HepG2 (cell line): ENCODE data around the gene KIAA1217. TPM values are rescaled to one million over a fixed set of nuclear protein-coding genes. Genes with fewer than 3 reads are reported as not detected.

Experiments used
- ATAC-seq: fragments of 200-7000 bp; cut with Tn5 transposase; 3 replicates; pipeline ENCODE4 v1.9.1; 2020; ENCODE audit warnings: mild to moderate bottlenecking, moderate library complexity
- BruUV-seq: library from RNA; stranded (reverse); fragments of 400-500 nt; replicated peaks from 2 replicates; lab custom pipeline; 2021; lab: Mats Ljungman, UMichigan
- CTCF ChIA-PET: fragments of 300-600 bp; formaldehyde crosslinking; extraction: SDS; loops from one replicate; lab custom pipeline; 2021; ENCODE audit warnings: low total read pairs, inconsistent platforms, low intra/inter-chr PET ratio; lab: Yijun Ruan, JAX
- POLR2A ChIA-PET: fragments of 350-600 bp; sonication (Branson Sonifier 250); formaldehyde crosslinking; loops from one replicate; lab custom pipeline; 2020; ENCODE audit warnings: antibody characterized with exemption, inconsistent platforms; lab: Yijun Ruan, JAX
- DNase-seq: peaks from one replicate; pipeline ENCODE4 v3.0.0-alpha.2; 2015; ENCODE audit warnings: low spot score
- FAIRE-seq: peaks from 3 replicates; lab custom pipeline; 2011; peaks lifted over from hg19 to GRCh38; lab: Jason Lieb, UNC
- H2AFZ ChIP-seq: one replicate; pipeline ENCODE4 v1.6.1; 2011; ENCODE audit warnings: low read length, inconsistent platforms
- H3K27ac ChIP-seq: fragments of 300-600 bp; 3 replicates; pipeline ENCODE4 v1.8.0; 2011; ENCODE audit warnings: mixed run types, mild to moderate bottlenecking, mixed read lengths, low read length, inconsistent platforms; ENCODE audit not compliant: insufficient read depth; ENCODE audit errors: extremely low read length
- H3K27me3 ChIP-seq, 2 experiments: fragments of 200-600 bp in 1 of 2; 2 replicates in 1 of 2; 3 replicates in 1 of 2; pipeline versions ENCODE4 v1.6.0 to v1.8.0; 2011; ENCODE audit warnings: low read length in 2 of 2, mild to moderate bottlenecking in 2 of 2, moderate library complexity in 2 of 2, inconsistent platforms in 1 of 2; ENCODE audit not compliant: insufficient read depth in 2 of 2, control insufficient read depth in 1 of 2
- H3K36me3 ChIP-seq, 2 experiments: fragments of 200-600 bp in 1 of 2; replicated peaks in 1 of 2; 2 replicates in 1 of 2; 3 replicates in 1 of 2; pipeline versions ENCODE4 v1.5.1 to v1.8.0; 2011; ENCODE audit warnings: low read length in 2 of 2, inconsistent platforms in 1 of 2; ENCODE audit not compliant: insufficient read depth in 2 of 2, control insufficient read depth in 1 of 2
- H3K4me1 ChIP-seq: 2 replicates; pipeline ENCODE4 v1.5.1; 2012; ENCODE audit warnings: low read length, inconsistent platforms; ENCODE audit not compliant: insufficient read depth
- H3K4me2 ChIP-seq: 2 replicates; pipeline ENCODE4 v1.6.0; 2011; ENCODE audit warnings: low read depth, low read length, inconsistent platforms
- H3K4me3 ChIP-seq, 3 experiments: fragments of 200-600 bp in 1 of 3; sonication (generic), shearing (Covaris generic) in 1 of 3; replicated peaks in 1 of 3; 2 replicates each; pipeline ENCODE4 v1.5.1; 2011 to 2016; ENCODE audit warnings: low read length in 3 of 3, inconsistent platforms in 2 of 3, low read depth in 2 of 3, mild to moderate bottlenecking in 2 of 3, control low read depth in 1 of 3, mixed read lengths in 1 of 3; ENCODE audit not compliant: insufficient read depth in 1 of 3
- H3K79me2 ChIP-seq: one replicate; pipeline ENCODE4 v1.6.1; 2011; ENCODE audit warnings: low read length, inconsistent platforms; ENCODE audit not compliant: insufficient read depth
- H3K9ac ChIP-seq: 2 replicates; pipeline ENCODE4 v1.6.0; 2011; ENCODE audit warnings: mild to moderate bottlenecking, low read depth, low read length, inconsistent platforms; ENCODE audit not compliant: insufficient read depth
- H3K9me3 ChIP-seq: 2 replicates; pipeline ENCODE4 v1.5.1; 2012; ENCODE audit warnings: mild to moderate bottlenecking, low read length
- H4K20me1 ChIP-seq: 2 replicates; pipeline ENCODE4 v1.6.0; 2011; ENCODE audit warnings: inconsistent platforms, mild to moderate bottlenecking, low read length, moderate library complexity; ENCODE audit not compliant: insufficient read depth
- FOSL2 ChIP-seq: sonication (generic); formaldehyde crosslinking; IDR thresholded peaks from 2 replicates; pipeline ENCODE4 v1.4.0; 2020; ENCODE audit warnings: missing genetic modification reagents
- HIC2 ChIP-seq: sonication (generic); formaldehyde crosslinking; IDR thresholded peaks from 2 replicates; pipeline ENCODE4 v1.9.0; 2022; ENCODE audit warnings: low read depth, missing genetic modification reagents
- HNF4G ChIP-seq, 2 experiments: sonication (generic) in 1 of 2; formaldehyde crosslinking in 1 of 2; IDR thresholded peaks; 2 replicates each; pipeline versions ENCODE4 v1.4.0 to v1.6.1; 2011 to 2020; ENCODE audit warnings: borderline replicate concordance in 2 of 2, low read depth in 2 of 2, mild to moderate bottlenecking in 2 of 2, low read length in 1 of 2, missing genetic modification reagents in 1 of 2, moderate library complexity in 1 of 2
- RBM22 ChIP-seq: fragments of 200-400 bp; formaldehyde crosslinking; optimal IDR thresholded peaks from 2 replicates; pipeline ENCODE3; 2017; ENCODE audit warnings: mild to moderate bottlenecking, low read length, moderate library complexity
- ZBTB33 ChIP-seq: sonication (generic); formaldehyde crosslinking; IDR thresholded peaks from 2 replicates; pipeline ENCODE4 v1.4.0; 2020; ENCODE audit warnings: missing genetic modification reagents
- ZFP1 ChIP-seq: IDR thresholded peaks from 2 replicates; pipeline ENCODE4 v1.6.1; 2016
- WGBS: methylation state at CpG from one replicate; pipeline ENCODE4 v1.1.6; 2017; ENCODE audit warnings: low lambda C conversion rate; 5-methylcytosine and 5-hydroxymethylcytosine counted together
- in situ Hi-C: cut with HindIII; loops from 2 replicates; pipeline ENCODE4 v1.10.0; 2017; ENCODE audit warnings: low pct_unique_long_range_greater_than_20kb; ENCODE audit not compliant: extremely low pct_ligation_motif_present
- intact Hi-C: fragments of 100-400 bp; cut with micrococcal nuclease; formaldehyde crosslinking; loops from one replicate; pipeline ENCODE4 v1.10.0; 2022; ENCODE audit not compliant: unreplicated experiment
- polyA plus RNA-seq, 8 experiments: library from polyadenylated mRNA; depleted of rRNA in 3 of 8; stranded (reverse) in 7 of 8; unstranded in 1 of 8; fragments of >200 nt; fragmentation: Illumina TruSeq in 4 of 8; extraction: Trizol in 4 of 8; gene quantifications; 2 replicates each; pipeline versions ENCODE4 v1.2.1 to v1.2.3, GENCODE V29; 2011 to 2016; ENCODE audit warnings: low read depth in 4 of 8, missing spikeins in 1 of 8, mixed read lengths in 1 of 8; ENCODE audit not compliant: insufficient read depth in 1 of 8
- total RNA-seq, 5 experiments: library from RNA; depleted of rRNA; stranded (reverse); fragments of >200 nt; fragmentation: Illumina TruSeq; extraction: Trizol; gene quantifications; 2 replicates each; pipeline ENCODE4 v1.2.3, GENCODE V29; 2016; ENCODE audit warnings: low read depth in 1 of 5
- TF ChIP-seq, protein P1 (sequence below): sonication (generic); formaldehyde crosslinking; IDR thresholded peaks from 2 replicates; pipeline ENCODE4 v1.9.0; 2022; ENCODE audit warnings: missing genetic modification reagents, mild to moderate bottlenecking, borderline replicate concordance

KIAA1217 gene
- total and polyA plus RNA-seq, 2 of the 13 experiments (the other 11 are each of a cell fraction or from before 2014, with no cell fraction given), result 4.6 to 10.9 TPM

DNA sequence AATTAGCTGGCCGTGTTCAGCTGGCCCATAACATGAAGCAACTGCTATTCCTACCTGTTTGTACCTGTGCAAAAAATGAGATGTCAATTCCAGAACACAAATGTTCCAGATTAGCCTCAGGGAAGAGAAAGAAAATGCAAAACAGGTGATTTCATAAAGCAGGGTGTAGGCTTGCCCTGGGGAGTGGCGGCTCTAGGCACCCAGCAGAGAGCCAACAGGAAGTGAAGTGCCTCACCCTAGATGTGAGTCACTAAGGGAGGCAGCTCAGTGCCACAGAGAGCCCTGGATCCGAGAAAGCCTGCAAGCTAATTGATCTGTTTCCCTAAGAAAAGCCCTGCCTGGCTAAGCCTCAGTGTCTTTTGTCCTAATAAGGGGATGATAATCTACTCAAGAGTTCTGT lies 274.8 kb downstream of the KIAA1217 start:
- CTCF ChIA-PET, result no interaction called here
- H4K20me1 ChIP-seq, result no peaks in the 10 kb centered on the region
- TF ChIP-seq ZBTB33 (peak; percentile 55; the same call in 1 of the 2 replicates), HIC2 (no peak), ZFP1 (CRISPR knock-in tag) (no peak), FOSL2 (CRISPR knock-in tag) (peak; percentile 45)
- TF ChIP-seq, all 625 proteins: peak for 2
- intact Hi-C loops (no loop called here), in situ Hi-C loops (no loop called here)
- DNase-seq, result no peak
- Histone ChIP-seq H3K9me3 (no peaks in the 10 kb centered on the region), H2AFZ (no peak overlapping the region), H3K27ac (no peak overlapping the region), H3K79me2 (no peaks in the 10 kb centered on the region), H3K9ac (no peak overlapping the region), H3K36me3 (peaks cover 4 to 21% of the 10 kb centered on the region in 2 experiments; a peak in 4 of 5 replicates), H3K4me2 (no peak overlapping the region), H3K27me3 (no peaks in the 10 kb centered on the region), H3K4me3 (no peak overlapping the region), H3K4me1 (peaks cover 13% of the 10 kb centered on the region)
- POLR2A ChIA-PET, result no interaction called here
- peak; percentile 56; the same call in 2 of the 3 replicates for ATAC-seq
- WGBS, result 96% methylated on average over 3 of the region's 3 CpGs
- no TSS peak for BruUV-seq
- FAIRE-seq, result no peak

DNA sequence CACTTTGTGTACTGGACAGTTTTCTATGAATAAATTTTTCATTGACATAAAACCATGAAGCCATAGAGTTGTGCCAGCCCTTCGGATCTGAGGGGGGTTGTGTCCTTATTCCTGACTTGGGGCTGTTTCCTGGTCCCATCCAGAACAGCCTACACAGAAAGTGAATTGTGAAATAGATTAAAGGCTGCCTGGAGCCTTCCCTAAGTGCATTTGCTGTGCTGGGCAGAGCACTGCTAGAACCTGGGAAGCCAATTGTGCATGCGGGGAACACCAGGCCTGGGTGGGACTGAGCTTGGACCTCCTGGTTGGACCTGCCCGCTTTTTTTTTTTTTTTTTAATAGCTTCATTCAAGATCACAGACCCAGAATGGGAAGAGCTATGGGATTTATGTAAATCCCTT lies 275.8 kb downstream of the KIAA1217 start:
- CTCF ChIA-PET, result no interaction called here
- peak; percentile 39; the same call in 2 of the 3 replicates for ATAC-seq

More for the DNA sequence above, 275.8 kb downstream of the KIAA1217 start:
- Histone ChIP-seq H3K4me1 (peaks cover 17% of the 10 kb centered on the region), H3K36me3 (peaks cover 4 to 18% of the 10 kb centered on the region in 2 experiments; a peak in 4 of 5 replicates), H3K4me3 (no peak overlapping the region), H2AFZ (no peak overlapping the region), H3K27ac (no peak overlapping the region), H3K79me2 (no peaks in the 10 kb centered on the region), H4K20me1 (no peaks in the 10 kb centered on the region), H3K9me3 (no peaks in the 10 kb centered on the region), H3K27me3 (no peaks in the 10 kb centered on the region), H3K9ac (no peak overlapping the region)
- in situ Hi-C loops (no loop called here), intact Hi-C loops (no loop called here)
- BruUV-seq, result no TSS peak
- no peak for FAIRE-seq
- TF ChIP-seq, protein P1, sequence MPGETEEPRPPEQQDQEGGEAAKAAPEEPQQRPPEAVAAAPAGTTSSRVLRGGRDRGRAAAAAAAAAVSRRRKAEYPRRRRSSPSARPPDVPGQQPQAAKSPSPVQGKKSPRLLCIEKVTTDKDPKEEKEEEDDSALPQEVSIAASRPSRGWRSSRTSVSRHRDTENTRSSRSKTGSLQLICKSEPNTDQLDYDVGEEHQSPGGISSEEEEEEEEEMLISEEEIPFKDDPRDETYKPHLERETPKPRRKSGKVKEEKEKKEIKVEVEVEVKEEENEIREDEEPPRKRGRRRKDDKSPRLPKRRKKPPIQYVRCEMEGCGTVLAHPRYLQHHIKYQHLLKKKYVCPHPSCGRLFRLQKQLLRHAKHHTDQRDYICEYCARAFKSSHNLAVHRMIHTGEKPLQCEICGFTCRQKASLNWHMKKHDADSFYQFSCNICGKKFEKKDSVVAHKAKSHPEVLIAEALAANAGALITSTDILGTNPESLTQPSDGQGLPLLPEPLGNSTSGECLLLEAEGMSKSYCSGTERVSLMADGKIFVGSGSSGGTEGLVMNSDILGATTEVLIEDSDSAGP, result no peak
- TF ChIP-seq HNF4G (IDR thresholded peaks at IDR 0.05; ENCODE audit: borderline replicate concordance, low read depth, low read length), result no peak
- TF ChIP-seq HNF4G (CRISPR knock-in tag; IDR thresholded peaks at IDR 0.05; ENCODE audit: borderline replicate concordance, low read depth), result no peak
- peak; percentile 44 for TF ChIP-seq RBM22
- TF ChIP-seq, all 625 proteins: peak for 1
- 96% methylated on average over 3 of the region's 3 CpGs for WGBS
- POLR2A ChIA-PET, result interaction anchor here (0.6 kb wide), 1 partner anchor 15 kb away, joined by 3 read pairs; no protein-coding TSS in a partner anchor
- no peak for DNase-seq
- H3K4me2 ChIP-seq, result no peak overlapping the region
